Tibial artery (tissue), 4 donors: ENCODE data around the gene RBM22.

ENCODE experiments used
- DNase-seq, 2 donors: peaks; one replicate each; pipeline ENCODE4 v3.0.0-alpha.2; 2019
- H3K27ac ChIP-seq, 2 donors: fragments of 200-600 bp; sonication (generic) in 1 of 2; 1 replicate in 1 of 2; 2 replicates in 1 of 2; pipeline ENCODE4 v1.5.1; 2018 to 2019; ENCODE audit warnings: mild to moderate bottlenecking in 1 of 2
- H3K27me3 ChIP-seq, 2 donors: fragments of 200-600 bp; sonication (generic) in 1 of 2; one replicate each; pipeline versions ENCODE4 v1.5.1 to v1.6.0; 2016 to 2019
- H3K36me3 ChIP-seq, 3 donors: fragments of 200-600 bp; sonication (generic) in 2 of 3; one replicate each; pipeline ENCODE4 v1.5.1; 2016 to 2019; ENCODE audit warnings: mild to moderate bottlenecking in 2 of 3
- H3K4me1 ChIP-seq, 4 donors: fragments of 200-600 bp; sonication (generic) in 2 of 4; 1 replicate in 3 of 4; 2 replicates in 1 of 4; pipeline ENCODE4 v1.5.1; 2016 to 2019
- H3K4me3 ChIP-seq, 2 donors: fragments of 200-600 bp; sonication (generic) in 1 of 2; 1 replicate in 1 of 2; 2 replicates in 1 of 2; pipeline ENCODE4 v1.5.1; 2018 to 2019; ENCODE audit warnings: mild to moderate bottlenecking in 2 of 2
- H3K9me3 ChIP-seq, 3 donors: fragments of 200-600 bp; sonication (generic) in 1 of 3; one replicate each; pipeline ENCODE4 v1.5.1; 2016 to 2019
- CTCF ChIP-seq, 2 experiments: fragments of 200-600 bp in 1 of 2; fragments of 450-650 bp in 1 of 2; IDR thresholded peaks; one replicate each; pipeline ENCODE4 v1.5.1; 2017 to 2019; ENCODE audit warnings: antibody characterized with exemption in 2 of 2, mild to moderate bottlenecking in 1 of 2, moderate library complexity in 1 of 2
- intact Hi-C: fragments of 100-400 bp; cut with DNase I; formaldehyde crosslinking; loops from one replicate; pipeline ENCODE4 v1.15.0; 2023; ENCODE audit warnings: low total_unique reads

Gene RBM22

DNA sequence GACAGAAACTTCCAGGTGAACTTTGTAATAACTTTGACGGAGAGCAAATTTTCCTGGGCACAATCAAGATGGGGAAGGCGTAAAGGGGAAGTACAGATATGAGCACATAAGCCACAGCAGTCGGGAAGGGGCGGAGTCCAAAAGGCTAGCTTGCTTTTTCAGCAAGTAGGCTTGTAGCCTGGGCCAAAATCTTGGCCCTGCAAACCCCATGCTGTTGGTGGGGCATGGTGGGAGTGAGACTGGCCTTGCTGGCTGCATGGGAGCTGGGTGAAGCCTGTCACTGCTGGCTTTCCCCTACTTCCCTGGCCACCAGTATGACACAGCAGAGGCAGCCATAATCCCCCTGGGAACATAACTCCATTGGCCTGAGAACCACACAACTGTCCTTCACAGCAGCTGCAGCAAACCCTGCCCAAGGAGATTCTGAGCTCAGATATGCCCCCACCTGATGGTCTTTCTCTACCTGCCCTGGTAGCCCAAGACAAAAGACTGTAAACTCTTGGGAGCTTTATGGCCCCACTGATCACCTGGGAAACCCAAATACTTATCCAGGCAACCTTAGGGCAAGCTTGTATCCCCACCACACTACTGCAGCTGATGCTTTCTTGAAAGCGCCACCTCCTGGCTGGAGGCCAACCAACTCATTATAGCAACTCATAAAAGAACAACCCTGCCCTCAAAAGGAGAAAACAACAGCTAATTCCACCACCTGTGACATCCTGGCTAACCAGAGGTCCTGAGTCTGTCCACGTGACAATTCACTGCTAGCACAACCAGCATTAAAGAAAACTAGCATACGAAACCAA lies 33.9 kb upstream of the RBM22 start:
- intact Hi-C loops, result no loop called here
- peak; percentile 44 to 71 for DNase-seq
- no peak overlapping the region for H3K27ac ChIP-seq

GRCh38 chr5:150731669-150732242 lies 30.9 kb upstream of the RBM22 start:
- peaks cover 56 to 69% (median 68%) of the 10 kb centered on the region in 3 donors for H3K36me3 ChIP-seq
- intact Hi-C loops, result no loop called here
- no peak for TF ChIP-seq CTCF (IDR thresholded peaks at IDR 0.05)
- no peaks in the 10 kb centered on the region for H3K9me3 ChIP-seq
- no peaks in the 10 kb centered on the region for H3K27me3 ChIP-seq
- no peaks in the 10 kb centered on the region for H3K4me1 ChIP-seq
- no peak for DNase-seq
- no peak overlapping the region for H3K4me3 ChIP-seq
- no peak overlapping the region for H3K27ac ChIP-seq

More for the DNA sequence above, 33.9 kb upstream of the RBM22 start:
- TF ChIP-seq CTCF (IDR thresholded peaks at IDR 0.05), result no peak
- peaks cover 37 to 57% (median 53%) of the 10 kb centered on the region in 3 donors for H3K36me3 ChIP-seq
- H3K4me3 ChIP-seq, result no peak overlapping the region
- H3K27me3 ChIP-seq, result no peaks in the 10 kb centered on the region
- no peaks in the 10 kb centered on the region for H3K9me3 ChIP-seq
- peaks cover 0 to 4% (median 0%) of the 10 kb centered on the region in 4 donors for H3K4me1 ChIP-seq

- H3K4me3 ChIP-seq, result no peak overlapping the region
- peaks cover 64 to 79% (median 76%) of the 10 kb centered on the region in 3 donors for H3K36me3 ChIP-seq
- H3K9me3 ChIP-seq, result no peaks in the 10 kb centered on the region
- H3K27me3 ChIP-seq, result no peaks in the 10 kb centered on the region
- no peak overlapping the region for H3K27ac ChIP-seq
- DNase-seq, result no peak
- no peak for TF ChIP-seq CTCF (IDR thresholded peaks at IDR 0.05)
- intact Hi-C loops, result no loop called here
- no peaks in the 10 kb centered on the region for H3K4me1 ChIP-seq
Measured at GRCh38 chr5:150729859-150730258, 29.0 kb upstream of the RBM22 start.

- no peak for TF ChIP-seq CTCF (IDR thresholded peaks at IDR 0.05)
- Histone ChIP-seq H3K9me3 (no peaks in the 10 kb centered on the region), H3K4me1 (no peaks in the 10 kb centered on the region), H3K27me3 (no peaks in the 10 kb centered on the region), H3K36me3 (peaks cover 65 to 83% (median 70%) of the 10 kb centered on the region in 3 donors), H3K4me3 (no peak overlapping the region), H3K27ac (no peak overlapping the region)
- no peak for DNase-seq
- intact Hi-C loops, result no loop called here
Measured at GRCh38 chr5:150723845-150724244, 23.0 kb upstream of the RBM22 start.

- H3K27ac ChIP-seq, result no peak overlapping the region
- no peak overlapping the region for H3K4me3 ChIP-seq
- intact Hi-C loops, result no loop called here
- DNase-seq, result no peak
- TF ChIP-seq CTCF (IDR thresholded peaks at IDR 0.05), result peak; percentile 20 to 37
- H3K36me3 ChIP-seq, result peaks cover 57 to 73% (median 67%) of the 10 kb centered on the region in 3 donors
- H3K27me3 ChIP-seq, result no peaks in the 10 kb centered on the region
- H3K4me1 ChIP-seq, result no peaks in the 10 kb centered on the region
- H3K9me3 ChIP-seq, result no peaks in the 10 kb centered on the region
Measured at GRCh38 chr5:150710165-150710564, 9.3 kb upstream of the RBM22 start.
